Activated CD4-positive, alpha-beta T cell treated with anti-CD3 and anti-CD28 coated beads, Interleukin-2, amount 50 U/mL, for 16 hours (primary cell): ENCODE results near the gene ZDHHC14.

Experiments used
- DNase-seq: peaks from one replicate; pipeline ENCODE4 v3.0.0-alpha.2; 2020

Gene ZDHHC14

DNA sequence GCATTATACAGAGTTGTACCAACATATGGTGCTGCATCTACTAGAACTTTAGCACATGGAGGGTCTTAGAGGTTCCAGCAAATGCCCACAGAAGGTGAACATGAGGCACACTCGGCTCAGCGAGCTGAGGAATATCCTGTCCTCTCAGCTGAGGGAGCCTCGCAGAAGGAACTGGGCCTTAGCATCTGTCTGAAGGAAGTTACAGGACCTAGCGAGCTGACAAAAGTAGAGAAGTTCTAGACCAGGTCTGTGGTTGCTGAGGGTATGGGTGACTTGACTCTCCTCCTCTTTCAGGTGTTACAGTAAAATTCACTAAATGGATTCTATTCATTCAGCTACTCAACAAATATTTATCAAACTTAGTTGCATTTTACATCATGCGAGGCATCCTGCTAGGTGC, 157.2 kb downstream of the ZDHHC14 start:
- DNase-seq, result peak; percentile 55

DNA sequence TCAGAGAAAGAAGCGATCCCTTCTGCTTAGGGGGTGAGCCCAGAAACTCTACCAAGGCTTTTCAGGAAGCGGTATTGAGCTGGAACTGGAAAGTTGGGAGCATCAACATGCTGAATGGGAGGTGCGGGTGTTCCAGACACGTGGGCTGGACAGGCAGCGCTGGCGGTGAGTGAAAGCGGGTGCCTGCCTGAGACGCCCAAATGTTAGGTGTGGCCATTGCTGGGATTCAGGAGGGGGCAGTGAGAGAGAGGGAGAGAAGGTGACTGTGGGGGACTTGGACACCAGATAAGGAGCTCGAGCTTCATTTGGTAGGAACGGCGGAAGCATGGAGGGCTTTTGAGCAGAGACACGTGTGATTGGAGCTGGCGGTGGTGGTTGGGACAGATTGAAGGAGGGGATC, 157.7 kb downstream of the ZDHHC14 start:
- DNase-seq, result no peak

GRCh38 chr6:157539421-157539822, 158.4 kb downstream of the ZDHHC14 start:
- DNase-seq, result no peak

- DNase-seq, result no peak
Measured at GRCh38 chr6:157539900-157540752, 159.1 kb downstream of the ZDHHC14 start.

GRCh38 chr6:157541618-157542413, 160.8 kb downstream of the ZDHHC14 start:
- no peak for DNase-seq

GRCh38 chr6:157542414-157543160, 161.6 kb downstream of the ZDHHC14 start:
- DNase-seq, result no peak

DNA sequence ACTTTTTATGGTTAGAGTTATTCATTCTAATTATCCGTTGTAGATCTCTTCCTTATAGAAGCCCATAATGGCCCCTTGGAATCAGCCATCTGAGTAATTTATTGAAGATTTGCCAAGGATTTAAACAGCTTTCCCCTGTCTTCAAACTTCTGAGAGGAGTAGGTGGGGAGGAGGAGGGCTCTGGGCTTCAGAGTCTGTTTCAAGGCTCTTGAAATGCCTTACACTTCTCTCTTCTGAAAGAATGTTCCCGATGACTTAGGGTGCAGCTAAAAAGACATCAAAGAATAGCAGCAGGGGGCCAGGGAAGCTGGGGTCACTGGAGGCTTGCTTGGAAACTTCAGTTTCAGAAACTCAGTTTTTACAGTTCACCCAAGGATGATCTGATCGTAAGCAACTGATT, 165.3 kb downstream of the ZDHHC14 start:
- no peak for DNase-seq

GRCh38 chr6:157547112-157547511, 166.1 kb downstream of the ZDHHC14 start:
- DNase-seq, result no peak

GRCh38 chr6:157548635-157549467, 167.9 kb downstream of the ZDHHC14 start:
- no peak for DNase-seq

DNA sequence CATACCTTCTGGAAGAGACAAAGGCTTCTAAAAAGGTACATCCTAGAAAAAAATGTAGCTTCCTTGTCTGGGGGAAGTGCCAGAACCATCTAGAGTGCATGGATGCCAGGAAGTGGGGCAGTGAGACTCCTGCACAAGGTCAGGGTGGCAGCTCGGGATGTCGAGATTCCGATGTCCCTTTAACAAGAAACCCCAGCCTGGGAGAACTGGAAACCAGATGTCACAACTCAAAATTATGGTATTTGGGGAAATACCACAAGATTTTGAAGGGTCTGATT, 168.4 kb downstream of the ZDHHC14 start:
- DNase-seq, result no peak

GRCh38 chr6:157550114-157550989, 169.4 kb downstream of the ZDHHC14 start:
- peak; percentile 40 for DNase-seq

DNA sequence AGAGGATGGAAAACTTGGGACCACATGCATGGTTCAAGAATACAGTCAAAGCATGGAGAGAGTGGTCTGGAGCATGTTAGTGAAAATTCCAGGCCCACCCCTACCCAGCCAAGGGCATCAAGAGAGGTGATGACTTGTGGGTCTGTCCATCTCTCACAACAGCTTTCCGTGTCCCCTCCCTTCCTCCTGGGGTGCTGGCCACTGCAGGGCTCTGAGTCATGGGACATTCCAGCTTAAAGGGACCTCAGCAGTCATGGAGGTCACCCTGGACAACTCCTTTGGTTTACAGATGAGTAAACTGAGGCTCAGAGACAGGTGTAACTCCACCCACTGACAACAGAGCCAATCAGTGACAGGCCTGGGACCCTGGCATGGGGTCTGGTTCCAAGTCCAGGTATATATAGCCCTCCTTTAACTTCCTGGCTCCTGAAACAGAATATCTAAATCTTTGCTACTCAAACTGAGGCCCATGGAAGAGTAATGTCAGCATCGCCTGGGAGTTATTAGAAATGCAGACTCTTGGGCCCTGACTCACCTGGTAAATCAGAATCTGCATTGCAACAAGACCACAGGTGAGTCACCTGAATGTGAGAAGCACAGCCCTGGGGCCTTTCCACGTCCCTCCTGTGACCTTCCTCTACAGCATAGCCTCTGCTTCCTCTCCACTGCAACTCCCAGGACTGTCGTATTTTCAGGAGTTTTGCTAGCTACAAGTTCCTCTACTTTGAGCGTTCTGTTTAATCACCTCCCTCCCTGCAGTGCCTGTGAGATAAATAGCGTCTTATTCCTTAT, 170.2 kb downstream of the ZDHHC14 start:
- no peak for DNase-seq

DNA sequence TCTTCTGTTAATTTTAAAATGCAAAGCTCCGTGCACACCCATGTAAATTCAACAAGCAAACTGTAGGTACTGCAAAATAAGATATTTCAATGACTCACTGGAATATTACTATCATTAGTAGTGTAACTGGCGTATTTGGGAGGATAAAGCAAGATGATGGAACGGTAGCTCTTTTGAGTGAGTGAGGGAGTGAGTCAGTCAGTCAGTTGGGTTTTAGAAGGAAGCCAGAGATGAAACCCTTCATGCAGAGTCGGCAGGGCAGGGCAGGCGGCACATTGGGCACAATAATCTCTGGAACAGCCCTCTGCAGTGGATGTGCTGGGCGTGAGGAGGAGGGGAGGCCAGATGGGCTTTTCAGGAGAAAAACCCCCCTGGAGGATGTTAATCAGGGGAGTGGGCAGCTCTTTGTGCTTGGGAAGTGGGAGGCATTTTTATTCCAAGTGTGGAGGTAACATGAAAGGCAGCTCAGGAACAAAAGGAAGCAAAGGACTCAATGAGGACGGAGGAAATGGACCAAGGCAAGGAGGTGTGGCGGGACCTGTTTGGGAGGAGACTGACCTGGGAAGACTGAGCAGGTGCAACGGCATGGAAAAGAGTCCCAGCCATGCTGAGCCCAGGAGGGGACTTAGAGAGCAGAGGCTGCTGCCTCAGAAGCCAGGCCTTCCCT, 171.2 kb downstream of the ZDHHC14 start:
- DNase-seq, result no peak

DNA sequence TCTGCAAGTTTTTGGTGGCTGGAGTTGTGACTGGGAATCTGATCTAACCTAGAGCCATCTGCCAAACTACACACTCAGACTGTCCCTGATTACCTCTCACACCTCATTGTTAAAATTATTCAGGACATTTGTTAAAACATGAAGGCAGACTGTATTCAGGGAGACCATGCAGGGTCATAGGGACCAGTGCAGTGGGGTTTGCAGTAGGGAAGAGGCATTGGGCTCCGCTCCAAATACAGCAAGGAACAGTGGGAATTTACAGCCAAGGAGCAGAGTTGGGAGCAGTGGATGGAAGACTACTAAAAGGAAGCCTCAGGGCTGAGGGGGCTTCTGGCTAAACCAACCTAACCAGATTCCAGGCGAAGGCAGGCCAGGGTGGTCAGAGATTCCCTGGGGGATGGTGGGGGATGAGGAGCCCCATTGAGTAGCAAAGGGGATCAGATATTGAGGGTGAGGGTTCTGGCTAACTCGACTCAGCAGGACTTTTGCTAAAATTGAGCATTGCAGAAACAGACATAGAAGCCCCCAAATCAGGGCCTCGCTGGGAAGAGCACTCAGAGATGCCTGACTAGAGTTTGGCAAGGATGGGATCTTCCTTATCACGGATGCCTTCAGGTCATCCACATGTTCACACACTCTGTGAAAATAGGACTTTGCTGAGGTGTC, 172.0 kb downstream of the ZDHHC14 start:
- no peak for DNase-seq

- no peak for DNase-seq
Measured at GRCh38 chr6:157554747-157555146, 173.8 kb downstream of the ZDHHC14 start.

GRCh38 chr6:157555455-157556143, 174.6 kb downstream of the ZDHHC14 start:
- no peak for DNase-seq

- DNase-seq, result no peak
Measured at GRCh38 chr6:157556144-157556645, 175.2 kb downstream of the ZDHHC14 start.

GRCh38 chr6:157556671-157557430, 175.9 kb downstream of the ZDHHC14 start:
- DNase-seq, result no peak
